Superior temporal gyrus (tissue), 1 donor: ENCODE results near the gene PACRG.

Experiments
- DNase-seq: peaks from one replicate; pipeline ENCODE4 v3.0.0-alpha.2; 2016; ENCODE audit errors: extremely low spot score

Gene PACRG

DNA sequence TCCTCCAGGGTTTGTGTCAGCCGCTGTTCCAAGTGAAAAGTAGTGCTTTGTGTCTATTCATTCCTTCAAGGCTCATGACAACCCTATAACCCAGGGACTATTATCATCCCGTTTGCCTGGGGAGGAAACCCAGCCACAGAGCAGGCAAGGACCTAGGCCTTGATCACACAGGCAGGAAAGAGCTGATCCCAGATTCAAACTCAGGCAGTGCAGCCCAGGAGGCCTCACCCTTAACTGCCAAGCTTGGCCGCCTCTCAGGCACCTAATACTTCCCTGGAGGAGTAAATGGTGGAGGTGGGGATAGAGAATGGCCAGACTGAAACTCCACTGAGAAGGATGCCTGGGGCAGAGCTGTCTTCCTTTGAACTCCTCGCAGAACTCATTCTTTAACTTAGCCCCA is 471.6 kb downstream of the PACRG start:
- no peak for DNase-seq

DNA sequence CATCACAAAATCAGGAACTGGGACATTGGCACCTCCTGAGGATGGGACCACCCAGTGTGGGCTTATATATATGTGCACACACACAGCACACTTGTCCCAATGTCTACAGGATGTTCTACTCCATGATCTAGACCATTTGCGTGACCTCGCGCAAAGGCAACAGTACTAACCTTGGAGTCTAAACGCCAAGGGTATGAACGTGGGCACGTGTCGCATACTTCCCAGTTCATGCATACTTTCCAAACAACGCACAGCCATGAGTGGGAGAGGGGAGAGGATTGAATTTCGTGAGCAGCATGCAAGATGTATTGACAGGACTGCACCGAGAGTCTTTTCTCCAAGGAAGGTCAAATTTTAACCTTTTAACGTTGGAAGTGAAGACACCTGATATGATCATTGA is 472.5 kb downstream of the PACRG start:
- no peak for DNase-seq

DNA sequence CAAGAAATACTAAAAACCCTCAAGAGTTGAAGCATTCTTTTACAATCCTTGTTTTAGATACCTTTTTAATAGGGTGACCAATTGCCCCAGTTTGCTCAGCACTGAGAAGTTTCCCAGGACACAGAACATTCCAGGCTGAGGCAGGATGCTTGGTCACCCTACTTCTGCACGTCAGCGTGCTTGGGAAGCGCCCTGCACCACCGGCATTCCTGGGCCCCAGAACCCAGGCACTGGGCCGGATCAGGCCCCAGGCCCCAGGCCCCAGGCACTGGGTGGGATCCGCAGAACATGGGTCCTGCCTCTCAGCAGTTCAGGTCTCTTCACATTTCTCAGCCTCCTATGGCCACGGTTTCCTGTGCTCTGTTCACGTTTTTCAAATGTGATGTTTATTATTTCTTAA is 472.9 kb downstream of the PACRG start:
- no peak for DNase-seq

DNA sequence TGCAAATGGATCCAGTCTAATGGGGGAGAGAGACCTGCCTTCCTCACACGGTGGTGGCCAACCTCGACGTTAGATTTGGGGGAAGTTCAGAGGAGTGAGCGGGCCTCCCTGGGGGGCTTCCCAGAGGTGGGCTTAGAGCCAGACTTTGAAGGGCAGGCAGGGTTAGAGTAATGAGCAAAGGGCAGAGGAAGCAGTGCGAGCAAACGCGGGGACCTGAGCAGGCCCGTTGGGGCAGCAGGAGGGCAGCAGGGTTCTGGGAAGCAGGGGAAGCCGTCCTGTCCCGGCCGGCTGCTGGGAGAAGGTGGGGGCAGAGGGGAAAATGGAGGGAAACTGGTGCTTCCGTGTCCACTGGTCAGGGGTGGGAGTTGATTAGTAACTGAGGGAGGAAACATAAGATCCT is 474.1 kb downstream of the PACRG start:
- DNase-seq: no peak

DNA sequence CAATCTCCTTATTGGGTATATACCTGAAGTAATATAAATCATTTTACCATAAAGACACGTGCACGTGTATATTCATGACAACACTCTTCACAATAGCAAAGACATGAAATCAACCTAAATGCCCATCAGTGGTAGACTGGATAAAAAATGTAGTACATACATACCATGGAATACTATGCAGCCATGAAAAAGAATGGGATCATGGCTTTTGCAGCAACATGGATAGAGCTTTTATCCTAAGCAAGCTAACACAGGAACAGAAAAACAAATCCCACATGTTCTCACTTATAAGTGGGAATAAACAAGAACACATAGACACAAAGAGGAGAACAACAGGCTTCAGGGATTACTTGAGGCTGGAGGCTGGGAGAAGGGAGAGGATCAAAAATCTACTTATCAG is 478.4 kb downstream of the PACRG start:
- no peak for DNase-seq

DNA sequence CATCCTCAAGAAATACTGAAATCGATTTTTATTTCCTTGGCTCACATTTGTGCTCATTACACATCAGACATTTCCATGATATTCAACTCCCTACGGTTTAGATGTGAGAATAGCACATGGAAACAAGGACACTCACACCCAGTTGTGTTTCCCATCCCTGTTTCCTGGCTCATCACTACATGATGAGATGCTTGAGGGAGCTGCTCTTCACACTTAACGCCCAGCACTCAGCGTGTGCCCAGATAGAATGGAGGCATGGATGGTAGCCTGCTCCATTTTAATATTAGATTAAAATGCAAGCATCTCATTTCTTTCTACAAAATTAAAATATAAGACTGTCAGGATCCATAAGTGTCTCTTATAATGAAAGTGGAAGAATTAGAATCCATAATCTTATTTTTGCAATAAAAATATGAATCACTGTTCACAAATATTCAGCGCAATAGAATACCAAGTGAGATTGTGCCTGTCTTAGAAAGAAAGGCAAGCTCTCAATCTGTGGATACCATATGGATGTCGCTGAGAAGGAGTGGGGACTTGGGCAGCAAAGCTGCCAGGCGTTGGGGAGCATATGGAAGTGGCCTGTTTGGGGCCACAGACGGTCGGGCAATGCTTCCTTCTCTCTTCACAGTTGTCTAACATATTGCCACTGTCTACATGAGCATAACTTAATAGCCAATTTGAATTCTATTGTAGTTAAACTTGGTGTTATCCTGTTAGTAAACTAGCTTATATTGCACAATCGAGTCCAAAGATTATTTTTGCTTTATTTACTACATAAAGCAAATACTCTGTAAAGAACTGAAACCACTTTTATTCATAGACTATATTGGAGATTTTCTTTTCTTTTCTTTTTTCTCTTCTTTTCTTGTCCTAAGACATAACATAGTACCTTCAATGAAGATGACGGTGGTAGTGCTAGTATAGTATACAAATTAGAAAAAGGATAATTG is 479.9 kb downstream of the PACRG start:
- DNase-seq: peak; percentile 64

DNA sequence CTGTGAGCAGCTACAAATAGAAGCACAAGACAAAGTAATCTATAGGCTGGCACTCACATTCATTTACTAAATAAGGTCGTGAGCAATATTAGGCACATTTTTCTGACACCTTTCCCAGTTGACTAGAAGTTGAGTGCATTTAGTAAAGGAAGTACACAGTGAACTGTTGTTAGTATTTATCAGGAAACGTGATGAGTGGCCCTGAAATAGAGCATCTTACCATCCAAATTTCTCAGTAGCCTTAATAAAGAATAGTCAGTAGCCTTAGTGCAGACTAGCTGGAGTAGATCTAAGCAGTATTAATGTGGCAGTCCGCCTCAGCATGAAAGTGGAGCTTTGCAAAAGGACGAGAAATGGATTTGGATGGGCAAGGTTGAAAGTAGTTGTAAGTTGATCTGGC is 481.2 kb downstream of the PACRG start:
- DNase-seq: no peak

DNA sequence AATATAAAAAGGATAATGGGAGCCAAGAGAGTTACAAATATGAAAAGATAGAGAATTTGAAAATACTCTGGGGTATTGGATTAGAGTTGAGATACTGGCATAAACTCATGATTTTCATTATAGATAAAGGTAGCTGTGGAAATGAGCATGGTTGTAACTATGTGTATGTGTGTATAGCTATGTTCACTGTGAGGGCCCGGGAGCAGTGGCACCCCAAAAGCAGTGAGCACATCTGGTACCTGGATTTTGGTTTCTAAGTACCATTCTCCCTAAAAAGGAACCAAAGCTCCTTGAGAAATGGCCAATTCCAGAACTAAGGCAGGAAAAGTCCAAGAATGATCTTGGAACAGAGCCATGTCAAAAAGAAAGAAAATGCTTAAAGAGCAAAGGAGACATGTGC is 484.3 kb downstream of the PACRG start:
- no peak for DNase-seq

DNA sequence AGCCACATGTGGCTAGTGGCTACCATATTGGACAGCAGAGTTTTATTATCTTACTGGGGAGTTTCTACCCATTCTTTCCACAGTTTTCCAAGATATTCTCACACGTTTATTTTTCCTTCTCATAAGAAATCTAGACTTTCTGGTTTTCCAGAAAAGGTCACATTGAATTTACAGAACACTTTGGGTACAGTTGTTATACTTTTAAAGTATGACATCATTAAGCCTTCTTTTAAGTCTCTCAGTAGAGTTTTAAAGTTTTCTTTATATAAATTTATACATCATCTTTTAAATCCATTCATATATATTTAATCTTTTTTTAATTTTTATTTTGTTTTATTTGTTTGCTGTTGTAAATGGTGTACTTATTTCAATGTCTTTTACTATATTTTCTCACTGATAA is 486.5 kb downstream of the PACRG start:
- no peak for DNase-seq

DNA sequence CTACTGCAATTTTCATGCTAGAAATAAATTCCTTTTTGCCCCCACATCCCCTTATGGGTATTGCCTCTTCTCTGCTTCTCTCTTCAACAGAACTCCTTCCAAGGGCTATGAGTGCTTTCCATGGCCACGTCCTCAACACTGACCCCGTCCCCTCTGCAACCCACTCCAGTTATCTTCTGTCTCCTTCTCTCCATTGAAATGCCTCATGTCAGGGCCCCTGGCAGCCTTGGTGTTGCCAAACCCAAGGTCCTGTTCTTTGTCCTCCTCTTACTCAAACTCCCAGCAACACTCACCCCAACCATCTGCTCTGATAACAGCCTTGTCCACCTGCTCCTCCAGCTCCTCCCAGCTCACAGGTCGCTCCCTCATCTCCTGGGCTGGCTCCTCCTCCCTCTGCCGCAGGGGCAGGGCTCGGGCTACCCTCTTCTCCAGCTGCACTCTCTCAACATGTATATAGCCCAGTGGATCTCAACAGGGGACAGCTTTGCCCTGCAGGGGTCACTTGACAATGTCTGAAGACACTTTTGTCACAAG is 490.7 kb downstream of the PACRG start:
- no peak for DNase-seq

DNA sequence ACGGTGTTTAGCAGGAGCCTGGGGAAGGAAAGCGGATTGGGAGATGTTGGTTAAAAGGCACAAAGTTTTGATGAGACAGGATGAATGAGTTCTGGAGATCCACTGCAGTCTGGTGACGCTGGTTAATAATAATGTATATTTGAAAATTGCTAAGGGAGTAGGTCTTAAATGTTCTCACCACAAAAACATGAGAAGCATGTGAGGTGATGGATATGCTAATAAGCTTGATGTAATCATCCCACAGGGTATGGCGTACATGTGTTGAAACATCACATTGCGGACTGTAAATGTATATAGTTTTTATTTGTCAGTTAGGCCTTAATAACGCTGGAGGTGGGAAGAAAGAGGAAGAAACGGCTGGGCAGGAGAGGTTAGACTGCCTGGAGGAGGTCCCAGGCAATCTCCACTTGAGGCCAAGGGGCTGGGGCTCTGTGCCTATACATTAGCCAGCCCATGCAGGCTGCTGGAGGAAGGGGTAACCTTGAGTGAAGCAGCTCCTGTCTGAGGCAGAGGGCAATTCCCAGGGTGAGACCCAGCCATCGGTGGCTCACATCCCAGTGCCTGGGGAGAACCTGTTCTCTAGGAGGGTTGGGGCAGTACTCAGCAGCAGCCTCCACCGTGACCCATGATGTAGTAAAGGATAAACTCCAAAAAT is 498.5 kb downstream of the PACRG start:
- no peak for DNase-seq

DNA sequence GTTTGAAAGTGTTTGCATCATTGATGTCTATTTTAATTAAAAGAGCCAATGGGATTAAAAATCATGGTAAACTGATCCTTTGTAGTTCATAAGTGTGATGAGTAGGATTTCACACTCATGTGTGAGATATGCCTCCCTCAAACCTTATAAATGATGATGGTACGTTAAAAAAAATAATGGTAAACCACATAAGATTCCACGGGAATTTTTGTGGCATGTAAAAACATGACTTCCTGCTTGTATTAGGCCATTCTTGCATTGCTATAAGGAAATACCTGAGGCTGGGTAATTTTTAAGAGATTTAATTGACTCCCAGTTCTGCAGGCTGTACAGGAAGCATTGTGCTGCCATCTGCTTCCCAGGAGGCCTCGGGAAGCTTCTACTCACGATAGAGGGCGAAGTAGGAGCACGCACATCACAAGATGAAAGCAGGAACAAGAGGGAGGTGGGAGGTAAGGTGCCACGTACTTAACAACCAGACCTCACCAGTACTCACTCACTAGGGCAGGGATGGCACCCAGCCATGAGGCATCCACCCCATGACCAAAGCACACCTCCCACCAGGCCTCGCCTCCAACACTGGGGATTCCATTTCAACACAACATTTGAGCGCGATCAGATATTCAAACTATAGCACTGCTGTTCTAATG is 499.2 kb downstream of the PACRG start:
- no peak for DNase-seq

DNA sequence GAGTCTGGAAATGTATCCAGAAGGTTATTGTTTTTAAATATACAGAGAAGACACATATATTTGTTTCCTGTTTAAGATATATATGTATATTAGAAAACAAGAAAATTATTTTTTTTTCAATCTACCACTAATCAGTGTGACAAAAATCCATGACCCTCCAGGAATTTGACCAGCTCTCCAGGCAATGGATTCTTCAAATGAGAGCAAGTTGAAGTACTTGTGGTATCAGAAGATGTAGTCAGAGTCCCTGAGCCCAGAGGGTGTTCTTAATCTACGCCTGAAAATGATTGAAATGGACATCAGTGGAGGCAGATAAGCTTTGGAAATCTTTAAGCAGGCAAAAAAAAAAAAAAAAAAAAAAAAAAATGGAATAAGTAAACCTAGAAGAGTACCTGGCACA is 500.3 kb downstream of the PACRG start:
- DNase-seq: no peak

DNA sequence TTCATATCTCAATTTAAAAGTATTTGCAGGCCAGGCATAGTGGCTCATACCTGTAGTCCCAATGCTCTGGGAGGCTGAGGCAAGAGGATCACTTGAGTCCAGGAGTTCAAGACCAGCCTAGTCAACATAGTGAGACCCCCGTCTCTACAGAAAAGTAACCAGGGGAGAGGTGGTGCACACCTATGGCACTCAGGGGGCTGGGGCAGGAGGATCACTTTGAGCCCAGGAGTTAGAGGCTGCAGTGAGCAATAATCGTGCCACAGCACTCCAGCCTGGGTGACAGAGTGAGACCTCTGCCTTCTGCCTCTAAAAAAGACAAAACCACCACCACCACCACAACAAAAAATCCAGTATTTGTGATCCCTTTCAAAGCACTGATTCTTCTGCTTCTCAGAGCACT is 501.3 kb downstream of the PACRG start:
- DNase-seq: no peak

DNA sequence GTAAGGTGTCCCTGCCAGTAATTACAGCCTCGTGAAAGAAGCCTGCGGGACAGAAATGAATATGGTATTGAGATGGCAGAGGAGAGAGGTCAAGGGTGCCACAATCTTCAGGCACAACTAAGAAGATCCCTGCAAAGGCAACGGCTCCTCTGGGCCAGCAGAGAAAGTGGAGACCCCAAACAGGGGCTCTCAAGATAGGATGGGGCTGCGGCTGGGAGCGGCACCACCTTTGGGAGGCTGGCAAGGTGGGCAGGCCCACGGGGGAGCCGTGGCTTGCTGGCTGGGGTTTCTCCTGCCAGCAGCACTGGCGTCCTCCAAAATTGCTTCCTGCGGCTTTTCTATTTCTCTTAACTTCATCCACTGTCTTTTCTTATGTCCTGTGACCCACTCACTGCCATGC is 503.1 kb downstream of the PACRG start:
- DNase-seq: no peak

DNA sequence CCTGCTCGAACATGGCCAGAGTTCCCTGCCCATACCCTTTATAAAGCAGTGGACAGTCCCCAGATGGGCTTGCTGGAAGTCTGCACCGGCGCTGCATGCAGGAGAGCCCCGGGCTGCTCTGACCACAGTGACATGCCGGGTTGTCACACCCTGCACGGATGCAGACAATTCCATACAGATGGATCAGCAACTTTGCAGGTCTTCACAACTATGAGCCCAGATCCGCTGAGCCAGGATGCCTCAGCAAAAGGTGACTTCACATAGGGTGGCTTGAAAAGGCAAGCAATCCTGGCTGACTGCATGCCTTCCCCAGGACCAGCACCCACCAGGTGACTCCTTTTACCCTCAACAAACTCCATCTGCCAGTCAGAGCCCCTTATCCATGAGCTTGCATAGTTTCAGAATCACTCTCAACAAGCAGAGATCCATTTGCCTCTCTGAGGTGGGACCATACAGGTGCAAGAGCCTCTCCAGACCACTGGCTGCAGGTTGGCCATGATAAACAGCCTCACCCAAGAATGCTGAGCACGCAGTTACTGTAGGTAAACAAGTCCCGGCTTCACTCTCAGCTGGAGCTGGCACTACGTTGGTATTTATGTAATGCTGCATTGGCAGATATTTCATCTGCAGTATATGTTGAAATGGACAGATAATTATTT is 503.7 kb downstream of the PACRG start:
- DNase-seq: no peak

DNA sequence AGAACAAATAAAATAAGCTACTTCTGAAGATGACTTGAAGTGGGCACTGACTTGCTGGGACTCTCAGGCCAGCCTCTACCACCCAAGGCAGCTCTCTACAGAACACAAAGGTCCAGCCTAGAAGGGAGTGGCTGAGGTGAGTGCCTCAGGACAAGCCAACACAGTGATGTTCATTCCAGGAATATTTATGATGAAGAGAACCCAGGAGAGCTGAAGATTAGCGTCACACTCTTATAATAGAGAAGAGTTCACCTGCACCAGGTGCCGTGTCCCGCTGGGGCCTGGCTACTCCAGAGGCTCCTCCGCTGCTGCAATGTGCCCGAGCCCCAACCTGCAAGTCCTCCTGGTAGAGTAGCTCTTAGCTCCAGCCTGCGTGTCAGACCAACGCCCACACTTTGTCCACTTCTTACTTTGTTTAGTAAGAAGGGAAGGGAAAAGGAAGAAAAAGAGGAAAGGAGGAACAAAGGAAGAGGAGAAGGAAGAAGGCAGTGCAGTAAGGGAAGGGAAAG is 504.3 kb downstream of the PACRG start:
- no peak for DNase-seq

DNA sequence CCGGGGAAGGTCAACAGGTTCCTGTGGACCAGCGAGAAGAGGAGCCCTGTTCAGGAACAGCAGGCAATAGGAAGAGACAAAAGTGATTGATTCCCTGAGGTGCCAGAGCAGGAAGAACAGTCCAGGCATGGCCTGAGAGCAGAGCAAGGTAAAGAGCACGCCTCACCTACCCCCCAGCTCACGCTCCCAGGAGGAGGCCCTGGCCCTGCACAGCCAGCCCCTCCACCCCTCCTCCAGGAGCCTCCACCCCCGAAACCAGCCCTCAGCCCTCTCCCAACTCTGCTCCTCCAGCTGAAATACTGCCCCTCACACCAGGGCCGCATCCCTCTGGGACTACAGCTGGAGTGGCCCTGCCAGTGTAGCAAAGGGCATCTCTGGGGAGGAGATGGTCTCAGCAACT is 504.9 kb downstream of the PACRG start:
- no peak for DNase-seq

DNA sequence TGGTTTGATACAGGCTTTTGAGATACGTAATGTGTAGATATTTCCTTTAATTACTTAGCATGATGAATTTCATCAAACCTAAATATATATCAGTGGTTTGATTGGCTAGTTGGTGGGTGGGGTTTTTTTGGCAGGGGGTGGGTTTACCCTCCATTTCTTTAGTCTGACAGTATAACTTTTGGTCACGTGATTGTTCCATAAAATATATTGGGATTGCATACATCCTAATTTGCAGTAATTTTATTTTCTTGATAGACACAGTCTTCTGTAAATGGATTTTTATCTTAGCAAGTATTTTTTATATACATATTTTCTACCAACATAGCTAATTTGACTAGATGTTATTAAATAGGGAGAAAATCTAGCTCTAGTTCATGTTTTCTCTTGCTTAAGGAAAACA is 509.3 kb downstream of the PACRG start:
- DNase-seq: no peak

DNA sequence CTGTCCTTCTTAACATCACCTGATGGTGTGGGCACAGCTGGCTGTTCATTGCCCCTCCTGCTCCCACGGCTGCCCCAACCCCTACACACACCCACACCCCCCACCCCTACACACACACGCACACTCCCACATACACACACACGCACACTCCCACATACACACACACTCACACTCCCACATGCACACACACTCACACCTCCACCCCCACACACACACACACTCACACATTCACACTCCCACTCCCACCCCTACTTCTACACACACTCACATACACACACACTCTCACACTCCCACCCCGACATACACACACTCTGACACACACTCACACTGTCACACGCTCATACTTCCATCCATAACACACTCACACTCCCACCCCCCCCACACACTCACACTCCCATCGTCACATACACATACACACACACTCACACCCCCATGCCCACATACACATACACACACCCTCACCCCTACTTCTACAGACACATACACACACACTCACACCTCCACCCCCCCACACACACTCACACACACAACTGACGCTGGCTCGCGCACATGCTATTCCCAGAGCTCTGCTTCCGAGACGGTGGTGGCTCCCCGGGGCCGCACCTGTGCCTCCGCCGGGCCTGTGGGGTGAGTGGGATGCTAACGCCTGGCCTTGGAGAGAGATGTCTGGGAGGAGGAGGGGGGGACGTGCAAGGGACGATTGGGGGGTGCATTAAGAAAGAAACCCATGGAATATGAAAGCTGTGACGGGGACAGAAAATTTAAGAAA is 512.0 kb downstream of the PACRG start:
- no peak for DNase-seq

DNA sequence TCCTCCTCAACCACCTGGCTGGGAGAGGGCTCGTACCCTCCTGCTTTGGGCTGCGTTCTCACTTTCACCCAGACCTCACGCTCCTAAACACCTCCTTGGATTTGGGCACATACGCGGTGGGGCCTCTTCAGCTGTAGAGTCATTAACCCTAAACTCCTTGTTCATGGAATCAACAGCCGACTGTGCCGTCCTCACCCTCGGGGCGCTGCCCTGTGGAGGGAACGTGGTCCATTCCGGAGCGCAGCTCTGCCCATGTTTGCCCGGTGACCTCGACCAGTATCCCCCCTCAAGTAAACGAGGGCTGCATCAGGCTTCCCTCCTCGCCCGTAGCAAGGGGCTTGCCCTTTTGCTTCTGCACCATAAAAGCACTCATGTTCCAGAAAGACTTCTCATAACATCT is 512.8 kb downstream of the PACRG start:
- DNase-seq: no peak
